ENCODE results near the gene ZMYM4. TPM values are rescaled to one million over a fixed set of nuclear protein-coding genes. Genes with fewer than 3 reads are reported as not detected.

ZMYM4 gene
- total RNA-seq, 2 experiments from 2014 or later, result 21.1 to 54.3 TPM

GRCh38 chr1:35255276-35255675 lies 13.2 kb upstream of the ZMYM4 start:
- Histone ChIP-seq H3K36me3 (ENCODE audit: insufficient read depth, low read length) (no peaks in the 10 kb centered on the region), H3K4me3 (ENCODE audit: low read depth, low read length, poor library complexity, severe bottlenecking) (no peak overlapping the region), H3K9me2 (ENCODE audit: insufficient read depth, low read length) (no peaks in the 10 kb centered on the region), H2AFZ (ENCODE audit: low read length) (no peak overlapping the region), H4K20me1 (ENCODE audit: insufficient read depth, low read length) (no peaks in the 10 kb centered on the region), H3K9me3 (ENCODE audit: low read length) (no peaks in the 10 kb centered on the region), H3K27ac (ENCODE audit: low read depth, low read length, poor library complexity, severe bottlenecking) (no peak overlapping the region), H3K79me2 (ENCODE audit: insufficient read depth, low read depth, low read length) (no peaks in the 10 kb centered on the region), H3K4me2 (ENCODE audit: low read length) (no peak overlapping the region), H3K4me1 (ENCODE audit: insufficient read depth, low read length, poor library complexity, severe bottlenecking) (no peaks in the 10 kb centered on the region)
- POLR2A ChIA-PET, result no interaction called here
- CTCF ChIA-PET (ENCODE audit: unreplicated experiment), result no interaction called here
- TF ChIP-seq EZH2phosphoT487 (IDR thresholded peaks at IDR 0.05; ENCODE audit: borderline replicate concordance, low read depth, low read length) (no peak), CTCF (conservative IDR thresholded peaks at IDR 0.05; ENCODE audit: low read length) (no peak)
- BruUV-seq (replicated peaks), result no TSS peak
- DNase-seq (ENCODE audit: low spot score), result no peak
- intact Hi-C loops (cut with micrococcal nuclease; ENCODE audit: unreplicated experiment), result no loop called here

- no peak for TF ChIP-seq EZH2phosphoT487 (IDR thresholded peaks at IDR 0.05; ENCODE audit: borderline replicate concordance, low read depth, low read length)
- no peak for TF ChIP-seq CTCF (conservative IDR thresholded peaks at IDR 0.05; ENCODE audit: low read length)
- Histone ChIP-seq H4K20me1 (ENCODE audit: insufficient read depth, low read length) (no peaks in the 10 kb centered on the region), H3K9me3 (ENCODE audit: low read length) (no peaks in the 10 kb centered on the region), H3K4me1 (ENCODE audit: insufficient read depth, low read length, poor library complexity, severe bottlenecking) (no peaks in the 10 kb centered on the region), H3K4me3 (ENCODE audit: low read depth, low read length, poor library complexity, severe bottlenecking) (no peak overlapping the region), H2AFZ (ENCODE audit: low read length) (no peak overlapping the region), H3K79me2 (ENCODE audit: insufficient read depth, low read depth, low read length) (no peaks in the 10 kb centered on the region), H3K9me2 (ENCODE audit: insufficient read depth, low read length) (no peaks in the 10 kb centered on the region), H3K27ac (ENCODE audit: low read depth, low read length, poor library complexity, severe bottlenecking) (no peak overlapping the region), H3K4me2 (ENCODE audit: low read length) (no peak overlapping the region), H3K36me3 (ENCODE audit: insufficient read depth, low read length) (no peaks in the 10 kb centered on the region)
- CTCF ChIA-PET (ENCODE audit: unreplicated experiment), result no interaction called here
- intact Hi-C loops (cut with micrococcal nuclease; ENCODE audit: unreplicated experiment), result no loop called here
- no peak for DNase-seq (ENCODE audit: low spot score)
- no TSS peak for BruUV-seq (replicated peaks)
- POLR2A ChIA-PET, result no interaction called here
Observed at GRCh38 chr1:35259561-35259960, 8.9 kb upstream of the ZMYM4 start.

- BruUV-seq (replicated peaks), result no TSS peak
- Histone ChIP-seq H4K20me1 (ENCODE audit: insufficient read depth, low read length) (no peaks in the 10 kb centered on the region), H3K36me3 (ENCODE audit: insufficient read depth, low read length) (no peaks in the 10 kb centered on the region), H3K4me1 (ENCODE audit: insufficient read depth, low read length, poor library complexity, severe bottlenecking) (no peaks in the 10 kb centered on the region), H3K9me3 (ENCODE audit: low read length) (no peaks in the 10 kb centered on the region), H3K79me2 (ENCODE audit: insufficient read depth, low read depth, low read length) (no peaks in the 10 kb centered on the region), H3K27ac (ENCODE audit: low read depth, low read length, poor library complexity, severe bottlenecking) (no peak overlapping the region), H3K4me2 (ENCODE audit: low read length) (no peak overlapping the region), H2AFZ (ENCODE audit: low read length) (no peak overlapping the region), H3K9me2 (ENCODE audit: insufficient read depth, low read length) (no peaks in the 10 kb centered on the region), H3K4me3 (ENCODE audit: low read depth, low read length, poor library complexity, severe bottlenecking) (no peak overlapping the region)
- no peak for TF ChIP-seq CTCF (conservative IDR thresholded peaks at IDR 0.05; ENCODE audit: low read length)
- TF ChIP-seq EZH2phosphoT487 (IDR thresholded peaks at IDR 0.05; ENCODE audit: borderline replicate concordance, low read depth, low read length), result no peak
- CTCF ChIA-PET (ENCODE audit: unreplicated experiment), result no interaction called here
- no peak for DNase-seq (ENCODE audit: low spot score)
- intact Hi-C loops (cut with micrococcal nuclease; ENCODE audit: unreplicated experiment), result loop anchor here (10.0 kb wide), 1 partner anchor 397 kb away; no protein-coding TSS in a partner anchor
- POLR2A ChIA-PET, result no interaction called here
Observed at GRCh38 chr1:35261412-35262120, 6.9 kb upstream of the ZMYM4 start.

Data from OCI-LY7 (cell line).